GM13976 (cell line): Measurements from ENCODE around the gene DISP2.

ENCODE experiments used
- DNase-seq: peaks from one replicate; pipeline ENCODE4 v3.0.0; 2012; ENCODE audit warnings: low spot score
- in situ Hi-C: fragments of 300-500 bp; cut with MboI; formaldehyde crosslinking; loops from one replicate; pipeline ENCODE4 v1.12.0; 2022; ENCODE audit warnings: low sequenced_read_pairs, mixed read lengths, inconsistent platforms; ENCODE audit not compliant: unreplicated experiment
- TF ChIP-seq, protein P1 (sequence below): IDR thresholded peaks from 2 replicates; pipeline ENCODE4 v1.5.1; 2012; ENCODE audit warnings: borderline replicate concordance, mild to moderate bottlenecking; ENCODE audit not compliant: insufficient read depth; ENCODE audit errors: extremely low read depth, missing control alignments, control extremely low read depth

Gene DISP2

DNA sequence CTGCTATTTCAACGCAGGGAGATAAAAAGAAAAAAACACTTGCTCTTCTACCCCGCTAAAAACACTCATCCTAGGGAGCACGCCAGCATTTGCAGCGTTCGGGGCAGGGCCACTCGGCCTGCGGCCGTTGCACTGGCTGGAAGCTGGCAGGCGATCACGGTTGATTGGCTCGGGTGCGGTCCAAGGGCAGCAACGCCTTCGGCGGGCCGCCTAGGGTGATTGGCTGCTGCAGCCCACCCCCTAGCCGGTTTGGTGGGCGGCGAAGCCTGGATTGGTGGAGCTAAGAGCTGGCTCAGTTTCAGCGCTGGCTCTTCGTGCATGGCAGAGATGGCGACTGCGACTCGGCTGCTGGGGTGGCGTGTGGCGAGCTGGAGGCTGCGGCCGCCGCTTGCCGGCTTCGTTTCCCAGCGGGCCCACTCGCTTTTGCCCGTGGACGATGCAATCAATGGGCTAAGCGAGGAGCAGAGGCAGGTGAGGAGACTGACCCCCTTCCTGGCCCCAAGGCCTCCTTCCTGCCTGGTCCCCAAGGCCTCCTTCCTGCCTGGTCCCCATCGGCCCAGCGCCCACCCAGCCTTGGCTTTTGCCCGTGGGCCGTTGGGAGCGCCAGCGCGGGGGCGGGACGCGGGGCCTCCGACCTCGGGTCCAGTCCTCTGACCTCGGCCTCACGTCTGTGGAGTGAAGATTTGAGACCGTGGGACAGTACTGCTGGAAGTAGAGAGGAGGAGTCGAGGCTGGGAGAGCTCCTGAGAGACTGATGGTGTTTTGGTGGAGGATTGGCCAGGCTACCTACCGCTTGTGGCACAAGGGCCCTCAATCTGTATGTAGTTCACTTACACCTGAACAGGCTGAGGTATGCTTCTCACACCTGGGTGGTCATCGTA, 47.7 kb downstream of the DISP2 start, which contains the start of gene IVD:
TSS of gene IVD (plus strand) at position 295 of the 881 bp plus-strand sequence. CDS start at position 328, 33 bp downstream.
- peak; percentile 96 for DNase-seq
- TF ChIP-seq, protein P1, sequence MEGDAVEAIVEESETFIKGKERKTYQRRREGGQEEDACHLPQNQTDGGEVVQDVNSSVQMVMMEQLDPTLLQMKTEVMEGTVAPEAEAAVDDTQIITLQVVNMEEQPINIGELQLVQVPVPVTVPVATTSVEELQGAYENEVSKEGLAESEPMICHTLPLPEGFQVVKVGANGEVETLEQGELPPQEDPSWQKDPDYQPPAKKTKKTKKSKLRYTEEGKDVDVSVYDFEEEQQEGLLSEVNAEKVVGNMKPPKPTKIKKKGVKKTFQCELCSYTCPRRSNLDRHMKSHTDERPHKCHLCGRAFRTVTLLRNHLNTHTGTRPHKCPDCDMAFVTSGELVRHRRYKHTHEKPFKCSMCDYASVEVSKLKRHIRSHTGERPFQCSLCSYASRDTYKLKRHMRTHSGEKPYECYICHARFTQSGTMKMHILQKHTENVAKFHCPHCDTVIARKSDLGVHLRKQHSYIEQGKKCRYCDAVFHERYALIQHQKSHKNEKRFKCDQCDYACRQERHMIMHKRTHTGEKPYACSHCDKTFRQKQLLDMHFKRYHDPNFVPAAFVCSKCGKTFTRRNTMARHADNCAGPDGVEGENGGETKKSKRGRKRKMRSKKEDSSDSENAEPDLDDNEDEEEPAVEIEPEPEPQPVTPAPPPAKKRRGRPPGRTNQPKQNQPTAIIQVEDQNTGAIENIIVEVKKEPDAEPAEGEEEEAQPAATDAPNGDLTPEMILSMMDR = no peak
- in situ Hi-C loops = no loop called here

DNA sequence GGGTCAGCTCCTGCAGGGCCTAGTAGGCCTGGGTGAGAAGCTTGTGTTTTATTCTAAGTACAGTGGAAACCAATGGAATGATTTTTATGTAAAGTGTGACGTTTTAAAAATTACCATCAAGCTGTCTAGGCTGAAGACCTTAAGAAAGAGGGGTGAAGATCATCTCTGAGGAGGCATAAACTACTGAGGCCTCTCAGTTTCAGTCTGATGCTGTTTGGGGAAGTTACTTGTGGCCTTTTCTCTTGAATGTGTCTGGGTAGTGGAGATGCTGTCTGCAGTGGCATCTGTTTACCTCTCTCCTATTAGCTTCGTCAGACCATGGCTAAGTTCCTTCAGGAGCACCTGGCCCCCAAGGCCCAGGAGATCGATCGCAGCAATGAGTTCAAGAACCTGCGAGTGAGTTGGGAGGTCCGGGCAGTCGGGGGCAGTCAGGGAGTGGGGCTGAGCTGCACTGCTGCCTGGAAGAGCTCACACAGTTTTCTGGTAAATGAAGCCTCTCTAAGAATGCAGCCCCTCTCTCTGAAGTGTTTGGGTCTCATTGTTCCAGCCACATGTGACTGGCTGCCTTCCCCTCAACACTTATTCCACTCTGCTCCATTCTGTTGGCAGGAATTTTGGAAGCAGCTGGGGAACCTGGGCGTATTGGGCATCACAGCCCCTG, 49.4 kb downstream of the DISP2 start:
- DNase-seq = peak; percentile 84
- TF ChIP-seq, protein P1 = no peak
- in situ Hi-C loops = no loop called here

DNA sequence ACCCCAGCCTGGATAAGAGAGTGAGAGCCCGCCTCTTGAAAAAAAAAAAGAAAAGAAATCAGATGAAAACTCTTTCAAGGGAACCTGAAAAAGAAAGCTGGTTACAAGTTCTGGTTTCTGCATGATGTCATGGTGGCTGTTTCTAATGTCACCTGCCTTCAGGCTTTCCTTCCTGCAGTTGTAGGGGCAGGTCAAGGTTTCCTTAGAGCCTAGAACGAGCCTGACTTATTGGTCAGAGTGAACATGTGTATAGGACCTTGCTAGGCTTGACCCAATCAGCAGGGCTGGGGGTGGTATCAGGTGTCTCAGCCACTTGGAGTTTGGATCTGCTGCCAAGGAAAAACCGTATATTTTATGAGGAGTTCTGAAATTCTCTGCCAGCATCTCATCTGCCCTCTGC, 51.3 kb downstream of the DISP2 start:
- DNase-seq = peak; percentile 86
- in situ Hi-C loops = no loop called here
- TF ChIP-seq, protein P1 = no peak

DNA sequence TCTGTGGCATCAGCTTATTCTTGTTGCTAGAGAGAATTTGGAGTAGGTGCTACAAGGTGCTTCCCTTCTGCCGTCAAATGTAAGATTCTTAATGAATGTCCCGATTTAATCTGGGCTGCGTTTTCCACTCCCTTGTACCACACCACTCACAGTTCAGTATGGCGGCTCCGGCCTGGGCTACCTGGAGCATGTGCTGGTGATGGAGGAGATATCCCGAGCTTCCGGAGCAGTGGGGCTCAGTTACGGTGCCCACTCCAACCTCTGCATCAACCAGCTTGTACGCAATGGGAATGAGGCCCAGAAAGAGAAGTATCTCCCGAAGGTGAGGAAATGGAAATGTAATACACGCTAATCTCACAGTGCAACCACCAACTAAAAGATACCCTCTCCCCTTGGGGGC, 52.5 kb downstream of the DISP2 start:
- DNase-seq = no peak
- TF ChIP-seq, protein P1 = no peak
- in situ Hi-C loops = no loop called here

DNA sequence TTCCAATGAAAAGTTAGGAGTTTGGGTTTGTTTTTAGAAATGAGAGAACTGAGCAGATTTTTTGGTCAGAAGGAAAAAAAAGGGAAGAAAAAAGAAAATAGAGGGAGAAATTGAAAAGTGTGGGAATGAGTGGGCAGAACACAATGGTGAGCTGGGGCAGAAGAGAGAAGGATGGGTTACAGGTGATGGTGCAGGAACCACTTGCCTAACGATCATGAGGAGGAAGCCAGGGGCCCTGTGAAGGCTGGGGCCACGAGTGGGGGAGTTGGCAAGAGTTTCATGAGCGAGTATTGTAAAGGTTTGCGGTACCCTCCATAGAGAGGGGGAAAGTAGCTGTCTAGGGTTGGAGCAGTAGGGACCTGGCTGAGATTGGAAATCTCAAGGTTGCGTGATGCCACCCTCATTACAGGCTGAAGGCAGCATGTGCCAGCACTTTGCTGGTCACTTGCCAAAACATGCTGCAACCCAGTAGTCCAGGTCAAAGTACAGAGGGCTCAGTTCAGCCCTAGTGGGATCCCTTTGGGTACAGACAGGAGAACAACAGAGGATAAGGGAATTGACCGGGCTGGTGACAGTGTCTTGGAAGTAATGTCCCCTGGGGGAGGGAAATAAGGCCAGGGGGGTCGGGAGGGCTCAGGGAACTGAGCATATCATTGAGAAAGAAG, 54.2 kb downstream of the DISP2 start:
- in situ Hi-C loops = no loop called here
- no peak for DNase-seq
- TF ChIP-seq, protein P1 = no peak

DNA sequence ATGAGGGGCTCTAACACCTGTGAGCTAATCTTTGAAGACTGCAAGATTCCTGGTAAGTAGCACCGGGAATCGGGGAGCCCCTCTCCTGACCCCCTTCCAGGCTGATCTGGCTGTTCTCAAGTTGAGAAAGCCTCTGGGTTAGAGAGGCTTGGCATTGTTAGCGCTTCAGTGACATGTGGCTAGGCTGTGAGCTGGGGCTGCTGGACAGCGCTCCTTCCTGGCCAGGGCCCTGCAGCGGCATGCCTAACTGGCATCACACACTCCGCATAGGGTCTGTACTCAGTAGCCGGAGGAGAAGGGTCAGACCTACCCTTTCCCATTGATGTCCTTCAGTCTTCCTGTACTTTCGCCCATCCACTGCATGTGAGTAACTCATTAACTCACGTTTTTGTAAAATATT, 55.0 kb downstream of the DISP2 start:
- in situ Hi-C loops = no loop called here
- TF ChIP-seq, protein P1 = no peak
- DNase-seq = no peak
